Measurements from ENCODE around the gene MIPOL1. TPM values are rescaled to one million over a fixed set of nuclear protein-coding genes. Genes with fewer than 3 reads are reported as not detected.

Gene MIPOL1
- polyA plus RNA-seq, 3 donors: 1.8 to 3.1 (median 2.0) TPM

- H3K27ac ChIP-seq (ENCODE audit: low read depth, low read length): no peak overlapping the region
- 10 to 28% (median 10%) methylated on average over 10 of the region's 10 CpGs for WGBS, 3 donors
These were observed 388.4 kb downstream of the MIPOL1 start for GRCh38 chr14:37585971-37586796.

DNA sequence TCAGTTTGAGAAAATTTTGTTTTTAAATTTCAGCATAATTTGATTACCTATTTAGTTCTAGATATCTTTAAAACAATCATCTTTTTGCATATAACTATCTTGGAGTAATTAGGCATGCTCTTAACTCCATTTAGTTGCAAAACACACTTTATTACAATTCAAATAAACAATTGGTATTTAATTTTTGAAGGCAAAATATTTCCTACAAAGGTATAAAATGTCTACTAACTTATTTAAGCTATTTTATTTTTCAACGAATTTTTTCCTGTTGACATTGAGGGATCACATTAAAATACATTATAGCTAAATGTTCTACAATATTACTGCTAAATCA lies 389.0 kb downstream of the MIPOL1 start:
- WGBS, 3 donors: 3 to 8% (median 5%) methylated on average over 1 of the region's 1 CpG
- no peak overlapping the region for H3K27ac ChIP-seq (ENCODE audit: low read depth, low read length)

DNA sequence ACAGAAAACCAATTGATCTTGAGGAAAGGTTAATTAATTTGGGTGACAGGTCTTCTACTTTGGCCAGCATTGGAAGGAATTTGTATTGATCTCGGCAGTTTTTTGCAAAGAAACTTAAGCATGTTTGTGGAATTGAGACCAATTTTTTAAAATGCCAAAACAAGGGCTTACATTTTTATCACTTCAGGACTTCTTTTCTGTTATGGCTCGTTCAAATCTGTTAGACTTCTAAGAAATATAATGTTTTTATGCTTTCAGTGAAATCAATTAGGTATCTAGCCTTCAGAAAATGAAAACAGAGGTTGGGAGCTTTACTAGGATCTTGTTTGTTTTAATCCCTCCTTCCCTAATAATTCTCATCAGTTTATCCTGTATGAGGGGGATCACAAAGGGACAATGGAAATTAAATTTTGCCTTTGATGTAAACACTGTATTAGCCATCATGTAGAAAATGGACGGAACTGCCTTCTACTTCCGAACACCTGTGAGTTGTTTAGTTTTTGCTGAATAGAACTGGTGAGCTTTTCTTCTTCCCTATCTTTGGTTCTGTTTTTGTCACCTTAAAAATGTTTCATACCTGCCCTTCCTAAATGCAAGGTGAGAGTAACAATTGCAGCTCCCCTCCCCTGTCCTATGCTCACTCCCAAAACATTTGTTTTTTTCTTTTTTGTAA lies 389.5 kb downstream of the MIPOL1 start:
- WGBS, 3 donors: 13 to 16% (median 15%) methylated on average over 4 of the region's 4 CpGs

GRCh38 chr14:37587881-37588666 lies 390.3 kb downstream of the MIPOL1 start:
- H3K27ac ChIP-seq (ENCODE audit: low read depth, low read length): no peak overlapping the region
- 4 to 6% (median 6%) methylated on average over 60 to 63 of the region's 63 CpGs for WGBS, 3 donors

More for the DNA sequence above, 389.5 kb downstream of the MIPOL1 start:
- no peak overlapping the region for H3K27ac ChIP-seq (ENCODE audit: low read depth, low read length)

DNA sequence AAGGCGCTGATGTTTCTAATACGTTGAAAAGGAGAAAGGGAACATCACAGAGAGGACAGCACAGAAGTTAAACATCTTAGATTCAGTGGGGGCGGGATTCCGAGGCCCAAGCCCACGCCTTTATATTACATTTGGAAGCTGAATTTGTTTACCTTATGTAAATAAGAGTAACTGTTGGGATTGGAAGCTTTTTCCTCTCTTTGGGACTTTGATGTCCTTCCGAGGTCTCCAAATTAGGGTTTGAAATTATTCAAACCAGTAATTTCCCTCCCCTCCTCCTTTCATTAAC lies 390.9 kb downstream of the MIPOL1 start:
- WGBS, 3 donors: 19 to 30% (median 22%) methylated on average over 6 of the region's 6 CpGs
- H3K27ac ChIP-seq (ENCODE audit: low read depth, low read length): no peak overlapping the region

DNA sequence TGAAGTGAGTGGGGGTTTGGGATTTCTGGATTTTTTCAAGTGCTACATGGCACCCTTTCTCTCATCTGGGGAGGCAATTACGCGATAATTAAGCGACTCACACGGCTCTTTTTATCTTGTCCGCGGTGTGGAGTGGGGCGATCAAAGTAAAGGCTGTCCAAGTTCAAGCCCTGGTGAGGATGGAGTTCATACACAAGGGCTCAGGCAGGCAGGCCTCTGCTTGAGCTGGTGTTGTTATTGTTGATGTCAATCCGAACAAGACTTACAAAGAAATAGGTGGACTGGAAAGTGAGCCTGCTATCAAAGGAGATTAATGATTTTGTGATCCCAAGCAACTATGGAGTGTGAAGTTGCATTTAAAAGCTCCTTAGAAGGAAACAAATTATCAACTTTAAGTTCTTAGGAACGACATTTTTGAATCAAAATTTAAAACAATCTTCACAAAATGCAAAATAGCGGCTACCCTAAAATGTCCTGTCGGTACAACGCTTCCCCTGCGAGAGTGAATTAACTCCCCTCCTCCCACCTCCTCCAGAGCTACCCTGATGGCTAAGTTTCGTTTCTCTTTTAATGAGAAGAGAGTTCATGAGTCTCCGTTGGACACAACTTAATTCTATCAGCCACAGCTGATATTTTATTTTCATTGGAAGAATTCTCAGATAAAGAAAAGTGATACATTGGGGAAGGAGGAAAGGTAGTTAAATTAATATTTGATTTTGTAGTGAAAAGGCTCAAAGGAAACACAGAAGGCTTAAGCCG lies 391.4 kb downstream of the MIPOL1 start:
- 11 to 35% (median 17%) methylated on average over 16 of the region's 16 CpGs for WGBS, 3 donors
- H3K27ac ChIP-seq (ENCODE audit: low read depth, low read length): no peak overlapping the region

DNA sequence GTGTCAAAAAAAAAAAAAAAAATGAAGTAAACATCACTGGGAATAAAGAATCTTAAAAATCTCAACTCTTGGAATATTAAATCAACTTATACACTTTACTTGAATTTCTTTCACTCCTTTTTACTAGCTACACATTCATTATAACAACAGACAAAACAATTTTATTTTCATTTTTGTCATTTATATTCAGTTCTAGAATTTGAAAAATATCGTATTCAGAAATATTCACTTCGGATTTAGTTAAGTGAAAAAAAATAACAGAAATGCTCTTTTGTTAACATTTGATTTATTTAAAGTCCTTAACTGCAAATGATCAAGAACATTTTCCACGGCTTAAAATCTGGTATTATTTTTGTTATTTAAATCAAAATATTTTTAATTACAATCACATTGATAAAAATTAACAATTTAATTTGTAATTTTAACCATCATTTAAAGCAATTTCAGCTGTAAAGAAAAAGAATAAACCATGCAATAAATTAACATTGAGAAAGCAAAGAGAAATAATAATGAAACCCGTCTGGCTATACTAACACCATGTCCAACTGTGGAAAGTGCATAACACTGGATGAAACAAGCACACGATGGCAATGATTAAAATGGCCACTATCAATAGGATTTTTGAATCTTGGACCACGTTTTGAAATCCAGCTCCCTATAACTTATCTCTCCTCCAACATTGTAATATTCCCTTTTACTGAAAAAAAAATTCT lies 392.1 kb downstream of the MIPOL1 start:
- 17 to 51% (median 18%) methylated on average over 6 of the region's 6 CpGs for WGBS, 3 donors

DNA sequence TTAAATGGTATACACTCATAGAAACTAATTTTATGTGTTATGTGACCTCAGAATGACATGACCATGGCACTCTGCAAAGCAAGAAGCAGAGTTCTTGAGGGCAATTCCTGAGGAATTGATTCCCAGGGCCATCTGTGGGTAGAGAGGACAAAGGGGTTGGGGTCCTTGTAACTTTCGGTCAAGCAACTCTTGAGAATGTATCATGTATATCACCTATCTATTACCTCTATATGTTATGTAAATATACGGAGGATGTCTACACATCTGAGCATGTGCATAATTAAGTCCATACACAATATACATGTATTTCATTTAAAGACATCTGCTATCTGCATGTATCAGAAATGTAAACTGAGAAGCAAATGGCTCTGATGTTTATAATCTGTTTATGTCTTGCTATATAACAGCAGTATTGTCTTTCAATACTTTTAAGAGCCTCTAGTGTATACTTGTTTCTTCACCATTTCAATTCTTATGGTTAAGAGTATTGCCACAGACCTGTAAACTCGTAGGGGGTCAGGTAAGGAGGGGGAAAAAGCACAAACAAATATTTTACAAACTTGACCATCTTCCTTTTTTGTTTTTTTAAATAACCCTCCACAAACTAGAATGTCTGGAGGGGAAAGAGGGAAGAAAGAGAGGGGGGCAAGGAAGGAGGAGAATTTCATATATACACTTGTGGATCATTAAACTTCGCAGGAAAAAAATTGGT lies 392.8 kb downstream of the MIPOL1 start:
- H3K27ac ChIP-seq (ENCODE audit: low read depth, low read length): no peak overlapping the region

More for the DNA sequence above, 392.1 kb downstream of the MIPOL1 start:
- no peak overlapping the region for H3K27ac ChIP-seq (ENCODE audit: low read depth, low read length)

GRCh38 chr14:37591311-37591940 lies 393.7 kb downstream of the MIPOL1 start:
- 4 to 17% (median 5%) methylated on average over 28 to 45 of the region's 45 CpGs for WGBS, 3 donors
- H3K27ac ChIP-seq (ENCODE audit: low read depth, low read length): no peak overlapping the region

More for the DNA sequence above, 392.8 kb downstream of the MIPOL1 start:
- WGBS, 3 donors: 13 to 50% (median 16%) methylated on average over 4 of the region's 4 CpGs

- no peak overlapping the region for H3K27ac ChIP-seq (ENCODE audit: low read depth, low read length)
- 5 to 7% (median 7%) methylated on average over 56 to 58 of the region's 58 CpGs for WGBS, 3 donors
These were observed 394.3 kb downstream of the MIPOL1 start for GRCh38 chr14:37591941-37592481.

DNA sequence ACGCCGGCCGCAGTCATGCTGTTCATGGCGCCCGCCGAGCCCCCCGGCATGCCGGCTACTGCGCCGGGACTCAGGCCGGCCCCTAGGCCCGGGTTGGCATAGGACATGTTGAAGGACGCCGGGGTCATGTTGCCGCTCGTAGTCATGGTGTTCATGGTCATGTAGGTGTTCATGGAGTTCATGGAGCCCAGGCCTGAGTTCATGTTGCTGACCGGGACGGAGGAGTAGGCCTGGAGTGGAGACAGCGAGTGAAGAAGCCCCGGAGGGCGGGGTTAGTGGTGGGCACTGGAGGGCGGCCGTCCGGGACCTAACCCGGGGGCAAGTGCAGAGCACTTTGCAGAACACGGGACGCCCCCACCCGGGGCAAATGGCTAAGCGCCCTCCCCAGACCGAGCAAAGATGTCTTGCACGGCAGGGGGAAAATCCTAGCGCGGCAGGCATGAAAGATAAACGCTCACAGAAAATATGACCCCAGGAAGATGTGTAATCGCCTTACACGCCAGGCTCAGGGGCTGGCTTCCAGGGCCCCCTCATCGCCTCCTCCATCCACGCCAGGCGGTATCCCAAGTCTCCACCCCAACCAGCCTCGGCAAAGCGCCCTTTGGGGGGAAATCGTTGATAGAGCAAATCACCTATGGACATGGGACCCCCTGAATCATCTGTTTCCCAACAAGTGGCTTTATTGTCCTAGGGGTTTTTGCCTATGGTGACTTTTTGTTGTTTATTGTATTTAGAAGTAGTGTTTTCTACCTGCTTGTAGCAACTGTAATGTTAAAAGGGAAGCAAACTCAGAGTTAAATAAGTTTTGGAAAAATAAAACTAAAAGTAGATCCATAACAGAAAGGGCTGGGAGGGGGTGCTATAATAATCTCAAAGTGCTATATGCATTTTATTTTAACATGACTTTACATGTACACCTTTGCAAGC lies 395.0 kb downstream of the MIPOL1 start:
- WGBS, 3 donors: 8 to 18% (median 10%) methylated on average over 40 to 42 of the region's 42 CpGs
- no peak overlapping the region for H3K27ac ChIP-seq (ENCODE audit: low read depth, low read length)

GRCh38 chr14:37593511-37594237 lies 395.9 kb downstream of the MIPOL1 start:
- 17 to 23% (median 17%) methylated on average over 14 of the region's 14 CpGs for WGBS, 3 donors
- H3K27ac ChIP-seq (ENCODE audit: low read depth, low read length): no peak overlapping the region

DNA sequence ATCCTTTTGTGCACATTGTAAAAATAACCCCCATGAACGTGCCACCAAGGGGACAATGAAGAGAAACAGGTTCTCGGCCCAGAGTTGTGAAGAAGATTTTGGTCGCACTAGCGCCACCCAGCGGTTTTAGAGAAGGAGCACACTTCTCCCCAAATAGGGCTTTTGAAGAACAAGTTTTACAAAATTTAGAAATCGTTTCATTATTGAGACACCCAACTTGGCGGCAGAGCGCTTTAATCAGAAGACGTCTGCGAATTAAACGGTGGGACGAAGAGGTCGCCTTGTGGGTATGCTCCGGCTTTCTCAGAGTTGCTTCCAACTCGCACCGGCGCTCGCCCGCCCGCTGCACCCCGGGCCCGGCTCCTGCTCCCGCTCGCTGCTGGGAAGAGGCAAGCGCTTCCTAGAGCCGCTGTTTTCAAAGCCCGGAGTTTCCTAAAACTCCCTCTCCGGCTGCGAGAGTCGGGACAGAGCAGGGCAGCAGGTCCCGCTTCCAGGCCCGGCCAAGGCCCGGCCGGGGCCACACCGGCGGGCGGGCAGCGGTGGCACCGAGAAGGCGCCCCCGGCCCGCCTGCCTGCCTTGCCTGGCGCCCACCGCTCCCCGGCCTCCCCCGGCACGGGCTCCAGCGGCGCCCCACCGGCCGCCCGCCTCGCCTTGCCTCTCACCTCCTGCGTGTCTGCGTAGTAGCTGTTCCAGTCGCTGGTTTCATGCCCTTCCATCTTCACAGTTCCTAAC lies 396.7 kb downstream of the MIPOL1 start:
- 2 to 3% (median 2%) methylated on average over 46 to 56 of the region's 56 CpGs for WGBS, 3 donors
- no peak overlapping the region for H3K27ac ChIP-seq (ENCODE audit: low read depth, low read length)

GRCh38 chr14:37594971-37595808 lies 397.5 kb downstream of the MIPOL1 start, which contains the start of the genes FOXA1 and TTC6:
Gene FOXA1, minus strand, starts transcription at chr14:37595249. Its CDS starts 277 bp downstream, at chr14:37594972.
Gene TTC6, plus strand, starts transcription at chr14:37595629. Its CDS starts 26,436 bp downstream, at chr14:37622065.
- WGBS, 3 donors: 0 to 1% (median 1%) methylated on average over 60 to 92 of the region's 92 CpGs
- H3K27ac ChIP-seq (ENCODE audit: low read depth, low read length): no peak within 1 kb of the TSS
